CD4-positive, alpha-beta T cell (primary cell): ENCODE data around the gene RAB11FIP3. TPM values are rescaled to one million over a fixed set of nuclear protein-coding genes. Genes with fewer than 3 reads are reported as not detected.
"Not testable (repeated sequence)": the region's sequence is repeated elsewhere in the genome, so short reads cannot be mapped to it uniquely, and the experiment has no call there.

Experiments
- ATAC-seq: fragments of 200-7000 bp; cut with Tn5 transposase; one replicate; pipeline ENCODE4 v1.10.0; 2022; ENCODE audit warnings: mild to moderate bottlenecking; ENCODE audit not compliant: poor library complexity
- CTCF ChIA-PET: fragments of 350-600 bp; sonication (Branson Sonifier 250); formaldehyde crosslinking; loops from one replicate; lab custom pipeline; 2021; ENCODE audit warnings: antibody characterized with exemption, inconsistent platforms; lab: Charles Lee
- POLR2A ChIA-PET: fragments of 350-600 bp; sonication (Branson Sonifier 250); formaldehyde crosslinking; loops from one replicate; lab custom pipeline; 2021; ENCODE audit warnings: antibody characterized with exemption, inconsistent platforms; lab: Charles Lee
- DNase-seq, 14 experiments: peaks; one replicate each; pipeline ENCODE4 v3.0.0-alpha.2; 2013 to 2020; ENCODE audit warnings: mixed read lengths in 2 of 14
- H3K27ac ChIP-seq, 2 donors: one replicate each; pipeline versions ENCODE4 v1.5.1 to v1.7.0; 2013; ENCODE audit warnings: low read length in 2 of 2, low read depth in 1 of 2, mild to moderate bottlenecking in 1 of 2
- H3K27me3 ChIP-seq, 2 experiments: 1 replicate in 1 of 2; 2 replicates in 1 of 2; pipeline versions ENCODE4 v1.6.1 to v1.7.0; 2013; ENCODE audit warnings: low read length in 2 of 2, control low read depth in 1 of 2, mild to moderate bottlenecking in 1 of 2, moderate library complexity in 1 of 2; ENCODE audit not compliant: insufficient read depth in 2 of 2, control insufficient read depth in 1 of 2
- H3K36me3 ChIP-seq: one replicate; pipeline ENCODE4 v1.6.1; 2013; ENCODE audit warnings: low read length, control low read depth; ENCODE audit not compliant: insufficient read depth
- H3K4me1 ChIP-seq: one replicate; pipeline ENCODE4 v1.6.1; 2013; ENCODE audit warnings: low read length, control low read depth; ENCODE audit not compliant: insufficient read depth
- H3K4me3 ChIP-seq: one replicate; pipeline ENCODE4 v1.5.1; 2013; ENCODE audit warnings: mild to moderate bottlenecking, low read length, moderate library complexity
- H3K9me3 ChIP-seq, 2 experiments: 1 replicate in 1 of 2; 2 replicates in 1 of 2; pipeline versions ENCODE4 v1.6.1 to v1.7.0; 2013; ENCODE audit warnings: low read length in 2 of 2, mild to moderate bottlenecking in 2 of 2, control low read depth in 1 of 2, moderate library complexity in 1 of 2; ENCODE audit not compliant: control insufficient read depth in 1 of 2, insufficient read depth in 1 of 2
- H3K27ac Mint-ChIP-seq: one replicate; pipeline ENCODE4 v1.8.0; 2020; ENCODE audit warnings: mixed read lengths
- H3K27me3 Mint-ChIP-seq: one replicate; pipeline ENCODE4 v1.8.0; 2021; ENCODE audit warnings: mixed read lengths
- H3K36me3 Mint-ChIP-seq: one replicate; pipeline ENCODE4 v1.8.0; 2021; ENCODE audit warnings: low read depth, mixed read lengths
- H3K4me1 Mint-ChIP-seq: one replicate; pipeline ENCODE4 v1.8.0; 2021; ENCODE audit warnings: low read depth, mixed read lengths
- H3K4me3 Mint-ChIP-seq: one replicate; pipeline ENCODE4 v1.8.0; 2020; ENCODE audit warnings: mild to moderate bottlenecking, mixed read lengths
- H3K9me3 Mint-ChIP-seq: one replicate; pipeline ENCODE4 v1.8.0; 2020; ENCODE audit warnings: mixed read lengths
- CTCF ChIP-seq: fragments of 200-600 bp; IDR thresholded peaks from one replicate; pipeline ENCODE4 v1.8.0; 2022; ENCODE audit warnings: antibody characterized with exemption, mild to moderate bottlenecking
- intact Hi-C, 2 experiments: fragments of 100-400 bp; cut with DNase I in 1 of 2; cut with micrococcal nuclease in 1 of 2; formaldehyde crosslinking; loops; one replicate each; pipeline versions ENCODE4 v1.15.1 to v1.9.0; 2023 to 2025; cut with DNase I, micrococcal nuclease
- total RNA-seq, 174 experiments: library from RNA in 2 of 174; stranded (reverse) in 2 of 174; gene quantifications; one replicate each; pipeline ENCODE4 v1.2.3 and lab custom pipeline; 2021 to 2026

Gene RAB11FIP3
- total RNA-seq, 2 experiments from 2014 or later = 28.4 to 29.0 TPM

DNA sequence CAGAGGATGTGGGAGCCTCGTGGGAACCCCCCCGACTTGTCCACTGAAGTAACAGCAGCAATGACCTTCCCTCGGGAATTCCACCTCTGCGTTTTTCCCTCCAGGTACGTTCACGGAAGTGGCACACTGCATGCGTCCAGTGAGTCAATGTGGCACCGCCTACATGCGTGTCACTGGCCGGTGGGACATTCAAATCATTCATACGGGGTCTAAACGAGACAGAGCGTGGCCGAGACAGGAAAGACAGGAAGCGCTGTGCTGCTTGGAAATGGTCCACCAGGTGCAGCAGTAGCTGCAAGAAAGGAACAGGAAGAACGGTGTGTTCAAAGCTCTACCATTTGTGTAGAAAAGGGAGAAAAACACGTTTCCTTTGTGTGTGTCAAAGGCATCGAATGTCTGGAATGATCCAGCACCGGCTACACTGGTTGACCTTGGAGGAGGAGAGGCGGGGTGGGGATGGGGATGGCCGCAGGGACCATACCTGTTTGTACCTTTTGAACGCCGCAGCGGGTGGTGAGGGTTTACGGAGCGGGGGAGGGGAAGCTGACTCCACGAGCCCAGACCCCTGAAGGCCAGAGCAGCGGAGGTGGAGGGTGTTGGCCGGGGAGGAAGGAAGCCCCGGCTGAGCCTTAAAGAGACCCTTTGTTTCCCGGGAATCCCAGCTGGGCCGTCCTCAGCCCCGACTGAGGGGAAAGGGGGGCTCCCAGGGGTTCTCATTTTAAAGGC is 42.0 kb upstream of the RAB11FIP3 start:
- no peak for TF ChIP-seq CTCF
- H3K4me3 ChIP-seq = peak overlapping the region; percentile 68
- CTCF ChIA-PET = interaction anchor here (1.0 to 2.3 kb wide), 2 partner anchors 8 to 18 kb away, joined by 3 to 8 read pairs; partner anchors contain the start of gene DECR2
- intact Hi-C loops = loop anchor here (1.0 to 5.0 kb wide), 3 partner anchors 13 to 144 kb away; partner anchors contain the start of genes CAPN15 (in 1 of the 2), DECR2 (in 1 of the 2) and NME4 (in 1 of the 2)
- ATAC-seq (peak; percentile 49), DNase-seq (peak in 12 of 14 experiments; percentile 23 to 81 (median 44))
- POLR2A ChIA-PET = interaction anchor here (0.8 to 5.9 kb wide), 13 partner anchors 9 to 276 kb away, joined by 3 to 60 read pairs (median 3); partner anchors contain the start of genes DECR2, LUC7L, MRPL28 and RAB11FIP3
- Mint-ChIP-seq H3K9me3 (no peaks in the 10 kb centered on the region), H3K27ac (peak overlapping the region; percentile 80), H3K27me3 (no peaks in the 10 kb centered on the region), H3K36me3 (peaks cover 16% of the 10 kb centered on the region), H3K4me3 (peak overlapping the region; percentile 84), H3K4me1 (peaks cover 26% of the 10 kb centered on the region)
- peaks cover 50% of the 10 kb centered on the region for H3K4me1 ChIP-seq
- no peaks in the 10 kb centered on the region for H3K9me3 ChIP-seq
- H3K27me3 ChIP-seq = no peaks in the 10 kb centered on the region
- no peaks in the 10 kb centered on the region for H3K36me3 ChIP-seq
- peak overlapping the region in 1 of 2 donors; percentile 47 for H3K27ac ChIP-seq

DNA sequence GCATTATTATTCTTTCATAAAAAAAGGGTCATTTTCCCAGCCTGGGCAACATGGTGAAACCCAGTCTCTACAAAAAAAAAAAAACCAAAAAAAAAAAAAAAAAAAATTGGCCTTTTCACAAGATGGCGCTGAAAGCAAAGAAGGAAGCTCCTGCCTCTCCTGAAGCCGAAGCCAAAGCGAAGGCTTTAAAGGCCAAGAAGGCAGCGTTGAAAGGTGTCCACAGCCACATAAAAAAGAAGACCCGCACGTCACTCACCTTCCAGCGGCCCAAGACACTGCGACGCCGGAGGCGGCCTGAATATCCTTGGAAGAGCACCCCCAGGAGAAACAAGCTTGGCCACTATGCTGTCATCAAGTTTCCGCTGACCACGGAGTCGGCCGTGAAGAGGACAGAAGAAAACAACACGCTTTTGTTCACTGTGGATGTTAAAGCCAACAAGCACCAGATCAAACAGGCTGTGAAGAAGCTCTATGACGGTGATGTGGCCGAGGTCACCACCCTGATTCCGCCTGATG is 38.8 kb upstream of the RAB11FIP3 start:
- no peak overlapping the region for H3K27ac ChIP-seq
- ATAC-seq (no peak), DNase-seq (peak in 1 of 14 experiments; percentile 15)
- peaks cover 24% of the 10 kb centered on the region for H3K4me1 ChIP-seq
- H3K27me3 ChIP-seq = no peaks in the 10 kb centered on the region
- POLR2A ChIA-PET = interaction anchor here (0.7 kb wide), 1 partner anchor 14 kb away, joined by 3 read pairs; no protein-coding TSS in a partner anchor
- CTCF ChIA-PET = no interaction called here
- Mint-ChIP-seq H3K9me3 (no peaks in the 10 kb centered on the region), H3K4me3 (peak overlapping the region; percentile 15), H3K36me3 (peaks cover 8% of the 10 kb centered on the region), H3K4me1 (peaks cover 16% of the 10 kb centered on the region), H3K27ac (no peak overlapping the region), H3K27me3 (no peaks in the 10 kb centered on the region)
- H3K36me3 ChIP-seq = no peaks in the 10 kb centered on the region
- no peak for TF ChIP-seq CTCF
- H3K9me3 ChIP-seq = peaks cover 0 to 6% of the 10 kb centered on the region in 2 experiments
- H3K4me3 ChIP-seq = no peak overlapping the region
- intact Hi-C loops = no loop called here

- H3K4me3 ChIP-seq, H3K27ac Mint-ChIP-seq, POLR2A ChIA-PET, intact Hi-C loops, H3K27ac ChIP-seq, H3K27me3 ChIP-seq, H3K4me3 Mint-ChIP-seq, H3K36me3 ChIP-seq, CTCF ChIA-PET, H3K36me3 Mint-ChIP-seq, ATAC-seq, H3K9me3 Mint-ChIP-seq, H3K27me3 Mint-ChIP-seq, DNase-seq: not testable (repeated sequence)
- peaks cover 0 to 11% of the 10 kb centered on the region in 2 experiments for H3K9me3 ChIP-seq
- peaks cover 21% of the 10 kb centered on the region for H3K4me1 ChIP-seq
- peaks cover 12% of the 10 kb centered on the region for H3K4me1 Mint-ChIP-seq
Measured at GRCh38 chr16:387761-388666, 37.4 kb upstream of the RAB11FIP3 start.
